Activated gamma-delta T cell (primary cell): ENCODE results near the gene PTPN6.

ENCODE experiments used
- DNase-seq: peaks from one replicate; lab custom pipeline; 2025; lab: John Stamatoyannopoulos, UW

Gene PTPN6

GRCh38 chr12:6956021-6956727 lies 5.0 kb downstream of the PTPN6 start:
- DNase-seq: peak; percentile 62

GRCh38 chr12:6957151-6957701 lies 6.1 kb downstream of the PTPN6 start:
- DNase-seq: no peak

GRCh38 chr12:6957741-6958608 lies 6.8 kb downstream of the PTPN6 start:
- no peak for DNase-seq

- DNase-seq: no peak
Measured at GRCh38 chr12:6958609-6959057, 7.5 kb downstream of the PTPN6 start.

- peak; percentile 37 for DNase-seq
Measured at GRCh38 chr12:6959058-6959804, 8.1 kb downstream of the PTPN6 start.

GRCh38 chr12:6959805-6960592 lies 8.8 kb downstream of the PTPN6 start:
- DNase-seq: no peak

GRCh38 chr12:6960593-6961277 lies 9.6 kb downstream of the PTPN6 start:
- DNase-seq: no peak

- DNase-seq: peak; percentile 78
Measured at GRCh38 chr12:6961278-6961694, 10.1 kb downstream of the PTPN6 start.

- no peak for DNase-seq
Measured at GRCh38 chr12:6961695-6962284, 10.6 kb downstream of the PTPN6 start.

- DNase-seq: no peak
Measured at GRCh38 chr12:6962285-6963015, 11.3 kb downstream of the PTPN6 start.

GRCh38 chr12:6963016-6963731 lies 12.0 kb downstream of the PTPN6 start:
- DNase-seq: no peak

GRCh38 chr12:6963791-6964413 lies 12.7 kb downstream of the PTPN6 start:
- no peak for DNase-seq

GRCh38 chr12:6964605-6965025 lies 13.5 kb downstream of the PTPN6 start:
- DNase-seq: no peak

GRCh38 chr12:6965026-6965661 lies 14.0 kb downstream of the PTPN6 start:
- DNase-seq: no peak

GRCh38 chr12:6965714-6966113 lies 14.6 kb downstream of the PTPN6 start:
- no peak for DNase-seq

- DNase-seq: no peak
Measured at GRCh38 chr12:6966351-6966750, 15.2 kb downstream of the PTPN6 start.

GRCh38 chr12:6967651-6968100 lies 16.5 kb downstream of the PTPN6 start:
- DNase-seq: no peak

- no peak for DNase-seq
Measured at GRCh38 chr12:6968426-6968825, 17.3 kb downstream of the PTPN6 start.
